Measurements from ENCODE around the gene TSSK3.
"Not testable (repeated sequence)": the region's sequence is repeated elsewhere in the genome, so short reads cannot be mapped to it uniquely, and the experiment has no call there.

TSSK3 gene

DNA sequence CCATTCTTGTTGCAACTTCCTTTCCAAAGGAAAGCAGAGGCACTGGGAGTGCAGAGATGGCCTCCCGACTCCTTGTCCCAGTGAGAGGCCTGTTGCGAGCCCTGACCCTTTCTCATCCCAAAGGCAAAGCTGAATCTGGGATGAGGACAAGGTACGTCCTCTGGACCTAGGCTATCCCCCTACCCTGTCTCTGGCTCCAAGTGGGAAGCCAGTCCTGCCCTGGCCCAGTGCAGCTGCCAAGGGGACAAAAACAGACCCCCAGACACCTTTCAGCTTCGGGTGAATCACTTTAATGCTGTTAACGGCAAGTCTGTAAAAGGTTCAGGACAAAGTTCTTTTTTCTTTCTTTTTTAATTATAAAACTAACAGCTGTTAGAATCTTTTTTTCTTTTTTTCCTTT is 2.5 kb downstream of the TSSK3 start:
- no peak for DNase-seq (ENCODE audit: low read depth)

DNA sequence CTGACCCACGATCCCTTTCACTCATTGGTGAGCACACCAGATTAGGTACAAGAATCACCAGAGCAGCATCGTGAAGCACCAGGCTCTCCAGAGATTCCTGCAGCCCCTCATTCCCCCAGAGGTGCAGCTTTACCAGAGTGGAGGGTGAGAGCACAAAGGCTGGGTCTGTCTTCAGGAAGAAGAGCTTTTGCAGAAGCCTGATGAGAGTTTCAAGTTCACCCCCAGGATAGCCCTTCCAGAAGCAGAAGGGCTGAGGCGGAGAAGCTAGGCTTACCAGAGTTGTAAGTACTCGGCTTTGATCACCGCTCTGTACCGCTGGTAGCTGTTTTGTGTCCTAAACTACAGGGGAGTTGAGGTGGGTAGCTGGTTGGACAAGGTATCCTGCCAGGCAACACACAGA is 3.1 kb downstream of the TSSK3 start:
- no peak for DNase-seq (ENCODE audit: low read depth)

DNA sequence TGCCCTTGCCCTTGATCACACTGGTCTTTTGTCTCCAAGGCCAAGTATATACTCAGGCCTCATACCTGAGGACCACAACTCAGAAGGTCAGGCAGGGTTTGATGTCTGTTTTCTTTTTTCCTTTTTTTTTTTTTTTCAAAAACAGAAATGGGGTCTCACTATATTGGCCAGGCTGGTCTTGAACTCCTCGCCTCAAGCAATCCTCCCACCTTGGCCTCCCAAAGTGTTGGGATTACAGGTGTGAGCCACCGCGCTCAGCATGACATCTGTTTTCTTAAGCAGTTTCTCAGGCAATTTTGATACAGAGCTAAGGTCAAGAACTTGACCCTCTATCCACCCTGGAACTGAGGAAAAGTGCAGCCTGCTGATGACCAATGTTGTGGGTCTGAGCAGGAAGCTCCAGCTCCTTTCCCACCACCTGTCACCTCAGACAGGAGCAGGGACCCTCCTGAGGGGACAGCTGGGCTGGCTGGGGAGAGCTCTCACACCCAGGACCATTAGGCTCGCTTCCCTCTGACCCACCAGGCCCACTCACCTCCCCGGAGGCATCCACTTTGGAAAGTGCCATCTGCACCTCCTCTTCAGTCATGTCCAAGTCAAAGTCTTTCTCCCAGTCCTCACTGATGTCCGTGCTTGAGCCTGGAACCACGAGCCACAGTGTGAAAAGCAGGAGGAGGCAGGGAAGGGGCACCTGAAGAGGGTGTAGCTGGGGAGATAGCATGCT is 5.7 kb downstream of the TSSK3 start:
- DNase-seq (ENCODE audit: low read depth): no peak

DNA sequence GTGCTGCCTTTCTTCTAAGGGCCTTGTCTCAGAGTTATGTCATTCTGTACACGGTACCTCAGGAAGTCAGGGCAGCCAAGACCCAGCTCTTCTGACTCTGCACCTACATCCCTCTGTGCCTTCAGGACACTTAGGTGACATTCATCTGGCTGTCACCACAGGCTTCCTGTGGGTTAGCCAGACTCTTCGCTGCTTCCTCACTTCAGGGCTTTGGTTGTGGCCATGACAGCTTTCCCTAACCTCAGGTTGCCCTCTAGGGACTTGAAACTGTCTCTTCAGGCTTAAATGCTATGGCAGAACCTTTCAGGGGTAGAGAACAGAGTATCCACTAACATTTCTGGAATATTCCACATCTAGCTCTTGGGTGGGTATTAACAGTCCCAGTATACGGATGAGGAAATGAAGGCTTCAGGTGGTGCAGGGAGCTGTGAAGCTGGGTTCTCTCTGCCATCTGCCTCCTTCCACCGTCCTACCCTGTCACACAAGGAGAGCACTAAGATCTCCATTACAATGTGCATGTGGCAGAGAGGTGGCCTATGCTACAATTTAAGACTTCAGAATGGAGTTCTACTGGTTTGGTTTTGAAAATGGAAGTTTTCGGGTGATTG is 9.9 kb downstream of the TSSK3 start:
- DNase-seq (ENCODE audit: low read depth): peak; percentile 57

DNA sequence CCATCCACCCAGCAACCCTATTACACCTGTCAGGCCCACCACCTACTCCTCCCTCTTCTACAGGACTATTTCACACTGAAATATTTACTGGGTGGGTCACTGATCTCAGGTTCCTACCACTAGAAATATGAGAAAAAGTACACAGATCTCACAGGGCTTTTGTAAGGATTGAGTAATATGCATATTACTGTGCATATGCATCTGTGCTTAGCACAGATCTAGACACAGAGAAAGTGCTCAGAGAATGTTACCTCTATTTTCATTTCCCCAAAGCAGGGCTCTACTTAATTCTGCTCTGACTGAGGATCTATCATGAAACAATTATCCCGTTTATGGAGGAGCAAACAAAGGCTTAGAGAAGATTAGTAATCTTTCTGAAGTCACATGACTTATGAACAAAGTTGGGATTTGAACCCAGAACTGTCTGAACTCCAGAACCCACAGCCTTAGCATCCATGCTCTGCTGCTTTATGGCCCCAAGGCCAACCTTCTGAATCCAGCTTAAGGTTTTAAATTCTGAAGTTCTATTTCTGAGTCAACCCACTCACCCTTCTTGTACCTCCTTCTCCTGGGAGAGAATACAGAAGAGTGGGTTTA is 11.8 kb downstream of the TSSK3 start:
- DNase-seq (ENCODE audit: low read depth): no peak

DNA sequence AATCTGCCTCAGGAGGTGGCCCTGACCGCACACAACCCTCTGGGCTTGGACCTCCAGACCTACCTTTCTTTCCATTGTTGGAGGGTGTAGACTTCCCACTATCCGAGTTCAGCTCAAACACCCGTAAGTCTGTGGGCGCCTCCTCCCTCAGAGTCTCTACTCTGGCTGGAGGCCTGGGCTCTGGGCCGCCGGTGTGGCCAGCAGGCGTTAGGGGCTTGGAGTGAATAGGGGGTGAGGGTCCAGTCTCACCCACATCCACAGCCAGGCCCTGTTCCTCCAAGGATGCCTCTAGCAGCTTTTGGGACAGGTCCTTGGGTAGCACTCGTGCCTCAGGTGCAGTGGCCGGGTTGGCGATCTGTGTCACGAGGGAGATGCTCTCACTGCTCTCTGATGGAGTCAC is 13.9 kb downstream of the TSSK3 start:
- DNase-seq (ENCODE audit: low read depth): no peak

DNA sequence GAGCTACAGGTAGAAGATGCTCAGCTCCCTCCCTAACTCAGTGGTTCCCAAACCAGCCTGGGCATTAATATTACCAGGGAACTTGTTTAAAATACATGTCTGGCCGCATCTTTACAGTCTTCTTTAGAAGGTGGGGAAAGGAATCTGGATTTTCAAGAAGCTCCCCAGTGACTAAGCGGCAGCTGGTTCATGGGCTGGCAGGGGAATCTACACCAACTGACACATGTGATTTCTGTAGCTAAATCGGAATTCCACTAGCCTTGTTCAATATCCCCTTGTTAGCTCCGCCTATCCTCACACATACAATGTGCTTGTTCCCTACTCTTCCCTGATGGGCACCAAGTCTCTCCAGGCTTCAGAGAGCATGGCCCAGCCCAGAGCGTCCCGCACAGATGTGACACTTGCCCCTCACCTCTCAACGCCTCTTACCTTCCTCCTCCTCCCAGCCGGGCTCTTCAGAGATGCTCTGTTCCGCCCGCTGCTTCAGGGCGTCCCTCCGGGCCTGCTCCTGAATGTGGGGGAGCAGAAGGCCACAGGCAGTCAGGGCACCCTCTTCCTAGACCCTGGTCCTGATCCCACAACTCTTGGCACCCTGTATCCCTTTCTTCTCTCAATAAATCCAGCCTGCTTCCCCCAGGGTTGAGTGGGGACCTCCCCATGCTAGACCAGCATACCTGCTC is 15.3 kb downstream of the TSSK3 start:
- no peak for DNase-seq (ENCODE audit: low read depth)

DNA sequence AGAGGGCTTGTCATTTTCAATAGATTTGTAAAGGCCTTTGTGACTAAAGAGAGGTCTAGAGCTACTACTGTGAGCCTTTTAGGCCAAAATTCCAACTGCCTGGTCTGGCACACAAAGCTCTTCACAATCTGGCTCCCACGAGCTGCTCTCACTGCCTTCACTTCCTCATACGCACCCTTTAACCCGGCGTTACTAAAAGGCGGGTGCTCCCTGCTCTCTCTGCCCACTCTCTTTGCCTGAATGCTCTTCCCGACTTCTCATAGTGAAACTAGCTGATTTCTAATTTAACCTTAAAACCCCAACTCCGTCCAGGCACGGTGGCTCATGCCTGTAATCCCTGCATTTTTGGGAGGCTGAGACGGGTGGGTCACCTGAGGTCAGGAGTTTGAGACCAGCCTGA is 17.7 kb downstream of the TSSK3 start:
- no peak for DNase-seq (ENCODE audit: low read depth)

DNA sequence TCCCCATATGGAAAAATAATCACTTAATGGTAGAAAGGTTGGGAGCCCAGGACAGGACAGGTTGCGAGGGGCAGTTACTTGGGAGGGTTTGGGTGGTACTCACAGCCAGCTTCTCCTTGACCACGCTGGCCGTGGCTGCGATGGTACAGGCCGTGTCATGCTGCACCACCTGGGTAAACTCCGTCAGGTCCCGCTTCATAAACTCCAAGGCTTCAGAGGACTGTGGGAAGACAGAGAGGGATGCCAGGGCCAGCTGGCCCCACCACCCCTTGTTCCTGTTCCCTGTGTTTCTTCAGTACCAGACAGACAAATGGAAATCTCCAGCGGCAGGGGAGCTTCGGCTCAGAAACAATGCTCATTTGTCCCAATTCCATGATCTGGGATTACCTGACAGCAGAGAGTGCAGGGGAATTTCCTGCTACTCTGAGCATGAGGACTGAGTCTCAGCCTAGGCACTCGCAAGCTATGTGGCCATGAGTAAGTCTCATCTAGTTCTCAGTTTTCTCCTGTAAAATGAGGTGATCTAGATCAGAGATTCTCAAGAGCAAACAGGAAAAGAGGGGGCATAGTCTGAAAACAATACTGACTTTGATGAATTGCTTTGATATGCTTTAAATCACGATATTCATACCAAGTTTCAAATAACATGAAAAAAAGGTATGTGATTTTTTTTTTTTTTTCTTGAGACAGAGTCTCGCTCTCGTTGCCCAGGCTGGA is 24.5 kb downstream of the TSSK3 start:
- DNase-seq (ENCODE audit: low read depth): no peak

DNA sequence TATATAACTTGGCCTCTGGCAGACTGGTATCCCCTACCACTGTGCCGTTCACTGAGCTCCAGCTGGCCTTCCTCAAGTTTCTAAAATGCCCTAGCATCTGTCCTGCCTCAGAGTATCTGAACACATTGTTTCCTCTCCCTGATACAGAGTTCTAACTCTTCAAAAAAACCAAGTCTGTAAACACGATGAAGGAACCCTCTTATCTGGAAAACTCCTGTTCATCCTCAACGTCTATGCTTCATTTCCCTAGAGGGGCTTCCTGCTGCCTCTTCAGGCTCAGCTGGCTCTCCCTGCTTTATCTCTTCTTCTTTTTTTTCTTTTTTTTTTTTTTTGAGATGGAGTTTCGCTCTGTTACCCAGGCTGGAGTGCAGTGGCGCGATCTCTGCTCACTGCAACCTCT is 26.3 kb downstream of the TSSK3 start:
- no peak for DNase-seq (ENCODE audit: low read depth)

DNA sequence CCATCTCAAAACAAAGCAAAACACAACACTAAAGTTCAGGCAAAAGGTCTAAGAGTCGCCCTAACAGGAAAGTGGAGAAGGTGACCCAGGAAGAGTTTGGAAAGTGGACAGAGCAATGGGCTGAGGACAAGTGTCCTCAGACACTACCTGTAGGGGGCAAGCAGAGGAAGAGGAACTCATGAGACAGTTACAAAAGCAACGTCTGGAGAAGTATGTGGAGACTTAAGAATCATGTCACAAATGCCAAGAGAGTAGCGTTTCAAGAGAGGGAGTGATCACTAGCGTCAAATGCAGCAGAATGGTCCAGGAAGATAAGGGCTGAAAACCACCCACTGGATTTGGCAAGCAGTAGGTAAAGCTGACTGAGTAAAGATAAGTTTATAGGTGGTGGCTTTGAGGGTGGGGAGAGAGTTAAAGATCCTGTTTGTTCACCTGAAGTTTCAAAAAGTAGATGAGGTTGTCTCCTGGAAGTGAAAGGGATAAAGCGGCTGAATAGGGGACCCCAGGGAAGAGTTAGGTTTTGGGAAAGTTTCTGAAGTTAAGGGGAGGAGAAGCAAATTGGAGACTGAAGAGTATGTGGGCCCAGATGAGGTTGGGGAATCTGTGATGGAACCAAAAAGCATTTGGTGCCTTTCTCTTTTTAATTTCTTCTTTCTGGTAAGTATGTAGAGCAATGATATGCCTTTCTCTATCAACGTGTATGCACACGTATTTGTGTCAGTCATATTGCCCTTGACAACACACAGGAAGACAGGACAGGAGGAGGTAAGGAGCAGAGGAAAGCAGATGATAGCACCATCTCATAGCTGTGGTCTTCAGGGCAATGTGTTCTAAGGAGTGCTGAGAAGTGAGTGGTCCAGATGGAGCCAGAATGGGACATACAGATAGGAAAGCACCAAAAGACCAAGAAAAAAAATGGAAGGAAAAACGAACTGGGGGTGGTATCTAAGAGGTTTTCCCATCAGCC is 28.8 kb downstream of the TSSK3 start:
- no peak for DNase-seq (ENCODE audit: low read depth)

DNA sequence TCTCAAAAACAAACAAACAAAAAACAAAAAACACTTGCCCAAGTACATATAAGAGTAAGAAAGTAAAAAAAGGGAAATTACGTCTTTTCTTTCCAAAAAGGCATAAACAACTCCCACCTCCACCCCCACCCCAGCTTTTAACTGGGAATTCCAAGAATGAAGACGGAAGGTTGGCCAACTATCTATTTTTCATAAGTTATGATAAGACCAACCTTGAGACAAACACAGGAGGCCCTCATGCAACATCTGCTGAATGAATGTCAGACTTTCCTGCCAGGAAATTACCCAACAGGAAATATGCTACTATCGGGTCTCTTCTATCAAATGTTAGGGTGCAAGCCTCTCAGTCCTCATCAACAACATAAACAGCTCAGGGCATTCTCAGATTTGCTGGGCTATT is 30.0 kb downstream of the TSSK3 start:
- DNase-seq (ENCODE audit: low read depth): no peak

DNA sequence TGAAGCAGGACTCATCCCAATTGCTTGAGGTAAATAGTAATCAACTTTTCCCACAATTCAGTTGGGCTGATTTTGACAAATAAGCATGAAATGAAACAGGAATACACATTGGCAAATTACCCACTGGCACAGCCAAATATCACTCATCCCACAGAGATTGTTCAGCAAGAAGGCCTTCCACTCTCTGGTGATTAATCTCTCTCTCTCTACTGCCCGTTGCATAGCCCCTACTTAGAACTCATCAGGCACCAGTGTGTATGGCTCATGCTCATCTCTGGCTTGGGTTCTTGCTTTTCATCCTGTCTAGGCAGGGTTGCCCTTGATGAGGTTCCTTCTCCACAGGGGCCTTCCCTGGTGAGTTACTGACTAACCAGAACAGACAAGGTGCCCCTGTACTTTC is 30.8 kb downstream of the TSSK3 start:
- DNase-seq (ENCODE audit: low read depth): no peak

DNA sequence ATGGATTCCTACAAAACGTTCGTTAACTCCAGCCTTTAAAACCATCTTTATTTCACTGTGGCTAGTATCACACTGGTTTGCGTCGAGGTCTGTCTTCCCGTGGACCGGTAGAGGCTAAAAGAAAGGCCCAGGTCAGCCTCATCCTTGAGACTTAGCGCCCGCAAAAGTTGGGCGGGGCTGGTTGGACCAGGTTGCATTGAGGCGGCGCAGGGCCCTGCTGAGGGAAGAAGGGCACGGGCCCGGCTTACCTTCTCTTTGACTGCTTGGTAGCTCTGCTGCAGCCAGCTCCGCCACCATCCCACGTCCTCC is 31.4 kb downstream of the TSSK3 start:
- DNase-seq (ENCODE audit: low read depth): no peak

DNA sequence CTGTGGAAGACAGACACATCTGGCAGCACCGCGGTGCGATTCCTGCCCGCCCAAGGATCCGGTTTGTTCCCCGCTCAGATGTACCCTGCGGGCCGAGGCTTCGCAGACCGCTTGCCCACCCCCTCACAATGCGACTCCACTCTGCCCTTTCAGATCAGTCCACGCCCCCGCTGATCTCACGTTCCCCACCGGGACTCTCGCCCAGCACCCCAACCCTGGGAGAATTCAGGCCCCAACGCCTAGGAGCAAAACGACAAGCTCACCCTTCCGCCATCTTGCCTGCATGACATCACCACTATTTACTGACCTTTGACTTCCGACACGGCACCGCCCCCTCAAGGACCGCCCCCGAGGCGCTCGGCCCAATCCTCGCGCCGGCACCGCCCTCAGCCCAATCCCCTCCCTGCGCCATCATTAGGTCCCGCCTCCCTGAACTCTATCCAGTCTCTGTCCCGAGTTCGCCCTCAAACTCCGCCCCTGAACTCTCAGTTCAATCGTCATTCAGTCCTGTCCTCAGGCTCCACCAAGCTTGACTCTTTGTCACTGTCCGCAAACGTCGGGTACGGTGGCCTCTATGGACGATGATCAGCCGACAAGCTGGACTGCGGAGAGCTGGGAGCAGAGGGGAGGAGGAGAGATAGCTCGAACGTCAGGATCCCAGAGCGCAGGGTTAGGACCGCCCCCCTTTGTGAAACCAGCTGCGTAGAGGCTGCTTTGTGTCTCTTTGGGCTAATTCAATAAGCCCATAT is 32.0 kb downstream of the TSSK3 start, which contains the start of gene BSDC1:
TSS of gene BSDC1 (minus strand) at position 301 of the 749 bp plus-strand sequence. CDS start at position 274, 27 bp downstream.
- DNase-seq (ENCODE audit: low read depth): peak; percentile 93

DNA sequence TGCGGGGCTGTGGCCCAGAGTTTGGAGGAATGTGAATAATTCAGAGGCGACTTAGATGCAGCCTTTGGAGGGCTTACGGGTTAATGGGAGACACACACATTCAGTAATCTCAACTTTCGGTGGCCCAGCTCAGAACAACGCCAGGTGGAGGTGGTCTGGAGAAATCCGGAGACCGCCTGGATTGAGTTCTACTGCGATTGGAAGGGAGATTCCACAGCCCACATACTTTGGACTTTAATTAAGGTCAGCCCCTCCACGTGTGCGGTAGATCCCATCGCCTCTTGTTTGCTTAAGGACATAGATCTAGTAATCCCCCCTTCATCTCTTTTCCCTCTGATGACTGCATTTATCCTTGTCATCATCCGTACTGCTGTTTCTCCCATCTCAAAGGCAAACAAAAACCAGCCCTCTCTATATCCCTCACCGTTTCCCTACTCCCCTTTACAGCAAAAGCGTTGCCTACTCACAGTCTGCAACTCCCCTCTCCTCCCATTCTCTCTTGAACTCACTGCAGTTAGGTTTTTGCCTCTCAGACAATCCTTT is 32.6 kb downstream of the TSSK3 start:
- no peak for DNase-seq (ENCODE audit: low read depth)

DNA sequence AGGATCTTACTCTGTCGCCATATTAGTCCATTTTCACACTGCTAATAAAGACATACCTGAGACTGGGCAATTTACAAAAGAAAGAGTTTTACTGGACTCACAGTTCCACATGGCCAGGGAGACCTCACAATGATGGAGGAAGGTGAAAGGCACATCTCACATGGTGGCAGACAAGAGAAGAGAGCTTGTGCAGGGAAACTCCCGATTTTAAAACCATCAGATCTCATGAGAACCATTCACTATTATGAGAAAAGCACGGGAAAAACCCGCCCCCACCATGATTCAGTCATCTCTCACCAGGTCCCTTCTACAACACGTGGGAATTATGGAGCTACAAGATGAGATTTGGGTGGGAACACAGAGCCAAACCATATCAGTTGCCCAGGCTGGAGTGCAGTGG is 34.2 kb downstream of the TSSK3 start:
- not testable (repeated sequence) for DNase-seq (ENCODE audit: low read depth)

DNA sequence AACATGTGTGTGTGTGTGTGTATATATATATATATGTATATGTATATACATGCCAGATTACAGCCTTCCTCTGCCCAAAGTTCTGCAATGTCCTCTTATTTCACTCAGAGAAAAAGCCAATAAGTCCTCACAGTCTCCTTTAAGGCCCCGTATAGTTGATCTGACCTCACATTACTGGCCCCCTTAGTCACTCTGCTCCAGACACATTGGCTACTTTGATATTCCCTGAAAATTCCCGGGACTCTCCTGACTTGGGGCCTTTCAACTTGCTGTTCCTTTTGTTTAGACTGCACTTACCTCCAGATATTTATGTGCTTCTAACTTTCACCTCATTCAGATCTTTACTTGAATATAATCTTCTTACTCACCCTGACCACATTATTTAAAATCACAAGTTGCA is 36.1 kb downstream of the TSSK3 start:
- no peak for DNase-seq (ENCODE audit: low read depth)

DNA sequence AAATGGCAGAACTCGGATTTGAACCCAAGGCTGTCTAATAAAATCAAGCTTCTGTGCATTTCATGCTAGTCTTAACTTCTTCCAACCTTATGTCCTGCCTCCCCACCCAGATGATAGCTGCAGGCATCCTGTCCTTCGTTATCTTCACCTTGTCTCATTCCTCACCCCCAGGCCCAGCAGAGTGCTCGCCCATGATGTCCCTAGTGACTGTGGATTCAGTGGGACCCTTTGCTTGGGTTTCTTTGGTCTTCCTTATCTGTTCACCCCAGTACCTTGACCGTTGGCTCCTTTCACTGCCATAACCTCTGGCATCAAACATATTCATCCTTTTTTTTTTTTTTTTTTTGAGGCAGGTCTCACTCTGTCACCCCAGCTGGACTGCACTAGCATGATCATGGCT is 37.5 kb downstream of the TSSK3 start:
- DNase-seq (ENCODE audit: low read depth): no peak

Measured in T-helper 22 cell (primary cell).